HepG2 (cell line): ENCODE data around the gene TFPI. TPM values are rescaled to one million over a fixed set of nuclear protein-coding genes. Genes with fewer than 3 reads are reported as not detected.
A peak's percentile ranks its signal among the peaks of the same experiment; 100 is the strongest.

ENCODE experiments used
- DNMT1 ChIP-seq: sonication (generic); formaldehyde crosslinking; IDR thresholded peaks from 2 replicates; pipeline ENCODE4 v1.5.1; 2020; ENCODE audit warnings: mild to moderate bottlenecking, missing genetic modification reagents
- FOXK1 ChIP-seq: sonication (generic); formaldehyde crosslinking; IDR thresholded peaks from 2 replicates; pipeline ENCODE4 v1.4.0; 2020; ENCODE audit warnings: low read depth, missing genetic modification reagents, borderline replicate concordance
- NR2C2 ChIP-seq: sonication (generic); formaldehyde crosslinking; IDR thresholded peaks from 2 replicates; pipeline ENCODE4 v1.4.0; 2020; ENCODE audit warnings: missing genetic modification reagents, mild to moderate bottlenecking, moderate library complexity, borderline replicate concordance
- PRDM15 ChIP-seq: sonication (generic); formaldehyde crosslinking; IDR thresholded peaks from 2 replicates; pipeline ENCODE4 v1.4.0; 2020; ENCODE audit warnings: missing genetic modification reagents
- PRDM4 ChIP-seq: sonication (generic); formaldehyde crosslinking; IDR thresholded peaks from 2 replicates; pipeline ENCODE4 v1.9.0; 2021; ENCODE audit warnings: missing genetic modification reagents, borderline replicate concordance
- SAP130 ChIP-seq: IDR thresholded peaks from 2 replicates; pipeline ENCODE4 v1.6.1; 2016; ENCODE audit warnings: low read depth
- SMARCE1 ChIP-seq: fragments of 450-650 bp; IDR thresholded peaks from 2 replicates; pipeline ENCODE4 v1.6.1; 2017; ENCODE audit warnings: borderline replicate concordance
- SRY ChIP-seq: sonication (generic); formaldehyde crosslinking; IDR thresholded peaks from 2 replicates; pipeline ENCODE4 v1.8.0; 2022; ENCODE audit warnings: mild to moderate bottlenecking, missing genetic modification reagents
- ZNF343 ChIP-seq: sonication (generic); formaldehyde crosslinking; IDR thresholded peaks from 2 replicates; pipeline ENCODE4 v1.4.0; 2020; ENCODE audit warnings: mild to moderate bottlenecking, missing genetic modification reagents
- ZNF451 ChIP-seq: sonication (generic); formaldehyde crosslinking; IDR thresholded peaks from 2 replicates; pipeline ENCODE4 v1.5.0; 2020; ENCODE audit warnings: mild to moderate bottlenecking, missing genetic modification reagents
- polyA plus RNA-seq, 8 experiments: library from polyadenylated mRNA; depleted of rRNA in 3 of 8; stranded (reverse) in 7 of 8; unstranded in 1 of 8; fragments of >200 nt; fragmentation: Illumina TruSeq in 4 of 8; extraction: Trizol in 4 of 8; gene quantifications; 2 replicates each; pipeline versions ENCODE4 v1.2.1 to v1.2.3, GENCODE V29; 2011 to 2016; ENCODE audit warnings: low read depth in 4 of 8, missing spikeins in 1 of 8, mixed read lengths in 1 of 8; ENCODE audit not compliant: insufficient read depth in 1 of 8
- total RNA-seq, 5 experiments: library from RNA; depleted of rRNA; stranded (reverse); fragments of >200 nt; fragmentation: Illumina TruSeq; extraction: Trizol; gene quantifications; 2 replicates each; pipeline ENCODE4 v1.2.3, GENCODE V29; 2016; ENCODE audit warnings: low read depth in 1 of 5
- TF ChIP-seq, protein P1 (sequence below): sonication (generic); formaldehyde crosslinking; IDR thresholded peaks from 2 replicates; pipeline ENCODE4 v1.4.0; 2020; ENCODE audit warnings: mild to moderate bottlenecking, missing genetic modification reagents
- TF ChIP-seq, protein P2 (sequence below): IDR thresholded peaks from 2 replicates; pipeline ENCODE4 v1.6.1; 2018; ENCODE audit warnings: missing genetic modification reagents, mild to moderate bottlenecking, missing compliant biosample characterization
- TF ChIP-seq, protein P3 (sequence below): IDR thresholded peaks from 2 replicates; pipeline ENCODE4 v1.6.1; 2012; ENCODE audit warnings: low read length, improper control_type of control experiment

TFPI gene
- total and polyA plus RNA-seq, 2 of the 13 experiments (the other 11 are each of a cell fraction or from before 2014, with no cell fraction given), result 301 to 436 TPM

GRCh38 chr2:187520121-187520624 lies 34.1 kb downstream of the TFPI start (continued):
- TF ChIP-seq NR2C2 (CRISPR knock-in tag), result no peak
- TF ChIP-seq DNMT1 (CRISPR knock-in tag), result no peak
- peak; percentile 64; the same call in 1 of the 2 replicates for TF ChIP-seq SRY (CRISPR knock-in tag)
- TF ChIP-seq, protein P1, sequence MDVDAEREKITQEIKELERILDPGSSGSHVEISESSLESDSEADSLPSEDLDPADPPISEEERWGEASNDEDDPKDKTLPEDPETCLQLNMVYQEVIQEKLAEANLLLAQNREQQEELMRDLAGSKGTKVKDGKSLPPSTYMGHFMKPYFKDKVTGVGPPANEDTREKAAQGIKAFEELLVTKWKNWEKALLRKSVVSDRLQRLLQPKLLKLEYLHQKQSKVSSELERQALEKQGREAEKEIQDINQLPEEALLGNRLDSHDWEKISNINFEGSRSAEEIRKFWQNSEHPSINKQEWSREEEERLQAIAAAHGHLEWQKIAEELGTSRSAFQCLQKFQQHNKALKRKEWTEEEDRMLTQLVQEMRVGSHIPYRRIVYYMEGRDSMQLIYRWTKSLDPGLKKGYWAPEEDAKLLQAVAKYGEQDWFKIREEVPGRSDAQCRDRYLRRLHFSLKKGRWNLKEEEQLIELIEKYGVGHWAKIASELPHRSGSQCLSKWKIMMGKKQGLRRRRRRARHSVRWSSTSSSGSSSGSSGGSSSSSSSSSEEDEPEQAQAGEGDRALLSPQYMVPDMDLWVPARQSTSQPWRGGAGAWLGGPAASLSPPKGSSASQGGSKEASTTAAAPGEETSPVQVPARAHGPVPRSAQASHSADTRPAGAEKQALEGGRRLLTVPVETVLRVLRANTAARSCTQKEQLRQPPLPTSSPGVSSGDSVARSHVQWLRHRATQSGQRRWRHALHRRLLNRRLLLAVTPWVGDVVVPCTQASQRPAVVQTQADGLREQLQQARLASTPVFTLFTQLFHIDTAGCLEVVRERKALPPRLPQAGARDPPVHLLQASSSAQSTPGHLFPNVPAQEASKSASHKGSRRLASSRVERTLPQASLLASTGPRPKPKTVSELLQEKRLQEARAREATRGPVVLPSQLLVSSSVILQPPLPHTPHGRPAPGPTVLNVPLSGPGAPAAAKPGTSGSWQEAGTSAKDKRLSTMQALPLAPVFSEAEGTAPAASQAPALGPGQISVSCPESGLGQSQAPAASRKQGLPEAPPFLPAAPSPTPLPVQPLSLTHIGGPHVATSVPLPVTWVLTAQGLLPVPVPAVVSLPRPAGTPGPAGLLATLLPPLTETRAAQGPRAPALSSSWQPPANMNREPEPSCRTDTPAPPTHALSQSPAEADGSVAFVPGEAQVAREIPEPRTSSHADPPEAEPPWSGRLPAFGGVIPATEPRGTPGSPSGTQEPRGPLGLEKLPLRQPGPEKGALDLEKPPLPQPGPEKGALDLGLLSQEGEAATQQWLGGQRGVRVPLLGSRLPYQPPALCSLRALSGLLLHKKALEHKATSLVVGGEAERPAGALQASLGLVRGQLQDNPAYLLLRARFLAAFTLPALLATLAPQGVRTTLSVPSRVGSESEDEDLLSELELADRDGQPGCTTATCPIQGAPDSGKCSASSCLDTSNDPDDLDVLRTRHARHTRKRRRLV (CRISPR knock-in tag), result no peak
- TF ChIP-seq, protein P2, sequence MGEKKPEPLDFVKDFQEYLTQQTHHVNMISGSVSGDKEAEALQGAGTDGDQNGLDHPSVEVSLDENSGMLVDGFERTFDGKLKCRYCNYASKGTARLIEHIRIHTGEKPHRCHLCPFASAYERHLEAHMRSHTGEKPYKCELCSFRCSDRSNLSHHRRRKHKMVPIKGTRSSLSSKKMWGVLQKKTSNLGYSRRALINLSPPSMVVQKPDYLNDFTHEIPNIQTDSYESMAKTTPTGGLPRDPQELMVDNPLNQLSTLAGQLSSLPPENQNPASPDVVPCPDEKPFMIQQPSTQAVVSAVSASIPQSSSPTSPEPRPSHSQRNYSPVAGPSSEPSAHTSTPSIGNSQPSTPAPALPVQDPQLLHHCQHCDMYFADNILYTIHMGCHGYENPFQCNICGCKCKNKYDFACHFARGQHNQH (CRISPR knock-in tag), result peak; percentile 33; the same call in 1 of the 2 replicates
- TF ChIP-seq SMARCE1, result no peak
- no peak for TF ChIP-seq ZNF343 (CRISPR knock-in tag)
- TF ChIP-seq ZNF451, result no peak
- no peak for TF ChIP-seq SAP130 (CRISPR knock-in tag)
- TF ChIP-seq FOXK1 (CRISPR knock-in tag), result 0 out of 2 replicates have a peak, but pooled peaks have one; percentile 9
- no peak for TF ChIP-seq PRDM15 (CRISPR knock-in tag)
- TF ChIP-seq PRDM4 (CRISPR knock-in tag), result no peak
- TF ChIP-seq, protein P3, sequence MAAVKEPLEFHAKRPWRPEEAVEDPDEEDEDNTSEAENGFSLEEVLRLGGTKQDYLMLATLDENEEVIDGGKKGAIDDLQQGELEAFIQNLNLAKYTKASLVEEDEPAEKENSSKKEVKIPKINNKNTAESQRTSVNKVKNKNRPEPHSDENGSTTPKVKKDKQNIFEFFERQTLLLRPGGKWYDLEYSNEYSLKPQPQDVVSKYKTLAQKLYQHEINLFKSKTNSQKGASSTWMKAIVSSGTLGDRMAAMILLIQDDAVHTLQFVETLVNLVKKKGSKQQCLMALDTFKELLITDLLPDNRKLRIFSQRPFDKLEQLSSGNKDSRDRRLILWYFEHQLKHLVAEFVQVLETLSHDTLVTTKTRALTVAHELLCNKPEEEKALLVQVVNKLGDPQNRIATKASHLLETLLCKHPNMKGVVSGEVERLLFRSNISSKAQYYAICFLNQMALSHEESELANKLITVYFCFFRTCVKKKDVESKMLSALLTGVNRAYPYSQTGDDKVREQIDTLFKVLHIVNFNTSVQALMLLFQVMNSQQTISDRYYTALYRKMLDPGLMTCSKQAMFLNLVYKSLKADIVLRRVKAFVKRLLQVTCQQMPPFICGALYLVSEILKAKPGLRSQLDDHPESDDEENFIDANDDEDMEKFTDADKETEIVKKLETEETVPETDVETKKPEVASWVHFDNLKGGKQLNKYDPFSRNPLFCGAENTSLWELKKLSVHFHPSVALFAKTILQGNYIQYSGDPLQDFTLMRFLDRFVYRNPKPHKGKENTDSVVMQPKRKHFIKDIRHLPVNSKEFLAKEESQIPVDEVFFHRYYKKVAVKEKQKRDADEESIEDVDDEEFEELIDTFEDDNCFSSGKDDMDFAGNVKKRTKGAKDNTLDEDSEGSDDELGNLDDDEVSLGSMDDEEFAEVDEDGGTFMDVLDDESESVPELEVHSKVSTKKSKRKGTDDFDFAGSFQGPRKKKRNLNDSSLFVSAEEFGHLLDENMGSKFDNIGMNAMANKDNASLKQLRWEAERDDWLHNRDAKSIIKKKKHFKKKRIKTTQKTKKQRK, result no peak
